ENCODE data around the gene LCE3D.
"Not testable (repeated sequence)": the region's sequence is repeated elsewhere in the genome, so short reads cannot be mapped to it uniquely, and the experiment has no call there.

Gene LCE3D

GRCh38 chr1:152580433-152580832 is at the start of gene LCE3D:
LCE3D (minus strand) TSS chr1:152580516; CDS start chr1:152579936, 580 bp downstream.
- DNase-seq = no peak

- no peak for DNase-seq
Observed at GRCh38 chr1:152626744-152627143, 46.4 kb upstream of the LCE3D start.

- peak; percentile 33 to 44 for DNase-seq
Observed at GRCh38 chr1:152623203-152623844, 43.0 kb upstream of the LCE3D start.

GRCh38 chr1:152622803-152623202 is 42.5 kb upstream of the LCE3D start, which contains the start of gene LCE3A:
LCE3A (minus strand) TSS chr1:152623103; CDS start chr1:152623103, 0 bp downstream.
- DNase-seq = no peak

- no peak for DNase-seq
Observed at GRCh38 chr1:152621993-152622392, 41.7 kb upstream of the LCE3D start.

GRCh38 chr1:152613511-152613910 is 33.2 kb upstream of the LCE3D start, which contains the start of gene LCE3B:
LCE3B (plus strand) TSS chr1:152613811; CDS start chr1:152613811, 0 bp downstream.
- no peak for DNase-seq

- DNase-seq = no peak
Observed at GRCh38 chr1:152599934-152600333, 19.6 kb upstream of the LCE3D start, which contains the start of gene LCE3C. LCE3C (plus strand) TSS chr1:152600234; CDS start chr1:152600732, 498 bp downstream.

GRCh38 chr1:152596986-152597385 is 16.7 kb upstream of the LCE3D start:
- no peak for DNase-seq

- no peak for DNase-seq
Observed at GRCh38 chr1:152585586-152585985, 5.3 kb upstream of the LCE3D start.

GRCh38 chr1:152582647-152583046 is 2.3 kb upstream of the LCE3D start:
- DNase-seq = no peak

- not testable (repeated sequence) for DNase-seq
Observed at GRCh38 chr1:152579526-152579925, 790 bp downstream of the LCE3D start.

GRCh38 chr1:152577168-152577567 is 3.1 kb downstream of the LCE3D start:
- peak in 1 of 2 experiments; percentile 19 for DNase-seq

- DNase-seq = no peak
Observed at GRCh38 chr1:152566681-152567080, 13.6 kb downstream of the LCE3D start, which contains the start of gene LCE3E. LCE3E (minus strand) TSS chr1:152566780; CDS start chr1:152566208, 572 bp downstream.

- no peak for DNase-seq
Observed at GRCh38 chr1:152565535-152566215, 14.6 kb downstream of the LCE3D start.

GRCh38 chr1:152565115-152565514 is 15.2 kb downstream of the LCE3D start:
- no peak for DNase-seq

- not testable (repeated sequence) for DNase-seq
Observed at GRCh38 chr1:152548358-152548757, 32.0 kb downstream of the LCE3D start.

- DNase-seq = no peak
Observed at GRCh38 chr1:152546704-152547103, 33.6 kb downstream of the LCE3D start.

- no peak for DNase-seq
Observed at GRCh38 chr1:152543820-152544219, 36.5 kb downstream of the LCE3D start.

GRCh38 chr1:152539901-152540300 is 40.4 kb downstream of the LCE3D start:
- no peak for DNase-seq

- no peak for DNase-seq
Observed at GRCh38 chr1:152537496-152537895, 42.8 kb downstream of the LCE3D start.

- DNase-seq = no peak
Observed at GRCh38 chr1:152535774-152536173, 44.5 kb downstream of the LCE3D start.

GRCh38 chr1:152533327-152533938 is 46.9 kb downstream of the LCE3D start:
- DNase-seq = peak; percentile 60 to 67
